GM18511 (cell line): ENCODE results near the gene WEE1.
"Not testable (repeated sequence)": the region's sequence is repeated elsewhere in the genome, so short reads cannot be mapped to it uniquely, and the experiment has no call there.

Experiments used
- ATAC-seq: cut with Tn5 transposase; IDR thresholded peaks from one replicate; pipeline ENCODE4 v1.9.1; 2021; ENCODE audit warnings: mild to moderate bottlenecking, moderate library complexity; ENCODE audit not compliant: unreplicated experiment

Gene WEE1

DNA sequence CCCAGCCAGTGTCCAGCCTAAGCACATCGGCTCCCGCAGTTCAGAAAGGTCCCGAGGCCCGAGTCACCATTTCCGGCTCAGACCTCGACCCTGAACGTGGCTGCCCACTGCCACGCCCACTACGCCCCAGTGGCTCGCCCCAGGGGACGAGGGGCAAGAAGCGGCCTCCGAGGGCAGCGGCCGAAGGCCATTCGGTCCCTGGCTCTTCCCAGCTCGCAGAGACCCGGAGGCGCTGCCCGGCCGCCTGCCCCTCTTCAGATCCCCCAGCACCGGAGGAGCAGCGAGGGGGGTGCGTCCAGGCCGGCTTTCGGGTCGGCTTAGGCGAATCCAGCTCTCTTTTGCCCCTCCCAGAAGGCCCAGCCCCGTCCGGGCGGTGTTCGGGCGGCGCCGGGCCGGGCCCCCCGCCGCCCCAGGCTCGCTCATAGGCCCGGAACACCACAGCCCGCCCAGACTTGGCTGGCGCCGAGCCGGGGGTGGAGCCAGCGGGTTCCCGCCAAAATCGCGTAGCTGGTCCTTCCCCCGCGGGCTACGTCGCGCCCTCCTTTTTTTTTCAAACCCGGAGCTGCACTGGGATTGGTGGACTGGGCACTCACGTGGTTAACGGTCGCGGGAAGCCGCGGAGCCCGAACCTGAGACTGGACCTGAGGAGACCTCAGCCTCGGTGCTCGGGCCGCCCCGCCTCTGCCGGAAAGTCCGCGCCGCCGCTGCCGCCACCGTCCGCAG, at the start of gene WEE1:
WEE1 (plus strand) TSS at position 619 of the 723 bp plus-strand sequence. CDS start 264 bp downstream, outside the sequence.
- peak; percentile 90 for ATAC-seq

DNA sequence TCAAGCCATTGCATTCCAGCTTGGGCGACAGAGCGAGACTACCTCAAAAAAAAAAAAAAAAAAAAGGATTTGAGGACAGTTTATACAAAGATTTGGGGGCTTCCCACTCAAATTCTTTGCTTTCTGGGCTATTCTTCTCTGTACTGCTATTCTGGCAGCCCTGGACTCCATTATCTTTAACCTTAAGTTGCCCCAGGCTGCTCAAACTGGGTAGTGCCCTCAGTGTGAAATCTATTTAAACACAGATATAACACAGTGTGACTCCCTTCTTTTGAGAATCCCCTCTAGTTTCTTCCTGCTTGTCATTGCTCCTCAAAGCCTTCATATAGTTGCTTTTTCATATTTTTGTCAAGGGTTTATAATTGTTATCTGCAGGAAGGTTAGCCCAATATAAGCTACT, 49.5 kb upstream of the WEE1 start:
- ATAC-seq = no peak

DNA sequence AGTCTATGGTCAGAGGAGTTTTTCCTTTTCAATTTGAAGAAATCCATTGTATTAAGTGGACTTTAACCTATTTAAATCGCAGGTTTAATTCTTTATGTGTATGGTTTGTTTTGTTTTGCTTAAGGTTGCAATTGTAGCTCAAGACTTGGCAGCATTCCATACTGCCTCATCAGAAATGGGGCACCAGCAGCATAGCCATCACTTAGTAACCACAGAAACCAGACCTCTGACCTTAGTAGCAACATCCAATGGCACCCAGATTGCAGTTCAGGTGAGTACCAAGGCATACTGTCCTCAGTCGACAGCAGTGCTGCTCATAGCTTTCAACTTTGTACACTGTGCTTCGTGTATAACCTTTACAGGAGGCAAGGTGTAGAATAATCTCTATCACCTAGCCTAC, 48.4 kb upstream of the WEE1 start:
- ATAC-seq = no peak

GRCh38 chr11:9527481-9528135, 45.9 kb upstream of the WEE1 start:
- no peak for ATAC-seq

DNA sequence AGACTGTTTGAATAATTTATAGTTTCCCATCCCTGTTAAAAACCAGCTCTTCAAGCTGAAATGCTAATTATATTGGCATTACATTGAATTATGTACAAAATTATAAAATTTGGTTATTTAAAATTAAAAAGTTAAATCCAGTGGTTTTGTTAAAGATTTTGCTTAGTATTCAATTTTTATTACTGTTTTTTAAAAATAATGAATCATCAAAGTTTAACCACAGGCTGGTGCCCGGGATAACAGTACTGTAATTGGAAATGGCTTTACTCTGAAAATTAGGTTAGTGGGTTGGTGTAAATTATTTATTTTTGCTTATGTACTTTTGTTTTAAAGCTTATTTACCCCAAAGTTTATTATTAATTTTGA, 45.4 kb upstream of the WEE1 start:
- ATAC-seq = no peak

- ATAC-seq = no peak
Observed at GRCh38 chr11:9528573-9529333, 44.7 kb upstream of the WEE1 start.

DNA sequence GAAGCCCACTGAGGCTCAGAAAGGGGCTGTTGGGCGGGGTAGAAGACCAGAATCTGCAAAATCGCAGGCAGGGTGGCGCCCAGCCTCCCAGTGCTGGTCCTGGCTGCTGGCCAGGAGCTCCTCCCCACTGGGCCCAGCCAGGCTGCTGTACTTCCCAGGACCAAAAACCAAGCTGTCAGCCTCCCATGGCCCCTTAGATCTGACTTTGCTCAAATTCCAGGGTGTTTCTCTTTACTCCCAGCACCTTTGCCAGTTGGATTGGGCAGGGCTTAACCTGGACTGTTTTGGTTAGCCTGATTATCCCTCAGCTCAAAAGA, 44.2 kb upstream of the WEE1 start:
- no peak for ATAC-seq

DNA sequence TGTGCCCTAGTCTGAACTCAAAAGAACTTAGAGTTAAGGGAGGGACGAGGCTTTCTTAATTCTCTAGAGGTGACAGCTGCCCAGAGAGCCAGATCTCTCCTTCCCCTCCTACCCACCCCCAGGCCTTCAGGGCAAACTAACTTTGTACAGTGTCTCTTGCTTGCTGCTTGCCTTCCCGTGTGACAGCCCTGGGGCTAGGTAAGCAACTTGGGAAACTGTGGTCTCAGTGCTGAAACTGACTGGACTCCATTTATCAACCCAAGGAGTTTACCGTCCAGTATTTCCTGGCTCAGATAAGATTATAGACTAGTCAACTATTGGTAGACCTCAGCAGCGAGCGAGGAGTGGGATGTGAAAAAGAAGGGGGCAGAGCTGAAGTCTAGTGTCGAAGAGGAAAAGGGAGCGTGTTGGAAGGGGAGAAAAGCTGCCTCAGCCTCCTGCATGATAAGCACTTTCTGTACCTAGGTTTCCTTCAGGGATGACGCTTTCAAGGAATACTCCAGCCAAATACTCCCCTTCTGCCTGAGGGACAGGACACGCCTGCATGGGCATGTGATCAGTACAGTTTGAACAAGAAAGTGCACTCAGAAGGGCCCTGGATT, 43.3 kb upstream of the WEE1 start:
- ATAC-seq = no peak

GRCh38 chr11:9530901-9531625, 42.4 kb upstream of the WEE1 start:
- ATAC-seq = no peak

GRCh38 chr11:9533058-9533457, 40.4 kb upstream of the WEE1 start:
- no peak for ATAC-seq

- no peak for ATAC-seq
Observed at GRCh38 chr11:9533736-9534473, 39.6 kb upstream of the WEE1 start.

- ATAC-seq = no peak
Observed at GRCh38 chr11:9535189-9535781, 38.2 kb upstream of the WEE1 start.

DNA sequence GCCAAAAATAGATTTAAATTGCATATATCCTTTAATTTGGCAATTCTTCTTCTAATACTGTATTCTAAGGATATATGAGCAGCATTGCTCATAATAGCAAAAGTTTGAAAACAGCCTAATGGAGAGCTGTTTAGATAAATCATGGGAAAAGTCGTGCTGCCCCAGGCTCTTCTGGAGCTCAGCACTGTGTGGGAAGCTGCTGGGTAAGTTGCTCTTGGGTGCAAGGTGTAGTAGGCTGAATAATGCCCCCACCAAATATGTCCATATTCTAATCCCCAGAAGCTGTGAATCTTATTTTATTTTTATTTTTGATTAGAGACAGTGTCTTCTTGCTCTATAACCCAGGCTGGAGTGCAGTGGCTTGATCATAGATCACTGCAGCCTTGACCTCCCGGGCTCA, 34.9 kb upstream of the WEE1 start:
- ATAC-seq = no peak

DNA sequence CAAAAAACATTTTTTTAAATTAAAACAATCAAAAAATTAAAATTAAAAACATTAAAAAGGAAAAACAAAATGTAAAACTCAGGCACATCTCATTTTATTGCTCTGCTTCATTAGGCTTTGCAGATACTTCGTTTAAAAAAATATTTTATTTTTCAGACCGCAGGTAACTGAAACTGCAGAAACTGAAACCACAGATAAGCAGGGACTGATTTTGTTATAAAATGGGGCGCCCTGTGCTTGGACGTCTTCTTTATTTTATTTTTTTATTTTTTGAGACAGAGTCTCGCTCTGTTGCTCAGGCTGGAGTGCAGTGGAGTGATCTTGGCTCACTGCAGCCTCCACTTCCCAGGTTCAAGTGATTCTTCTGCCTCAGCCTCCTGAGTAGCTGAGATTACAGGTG, 24.3 kb upstream of the WEE1 start:
- not testable (repeated sequence) for ATAC-seq

- ATAC-seq = no peak
Observed at GRCh38 chr11:9550191-9550628, 23.3 kb upstream of the WEE1 start.

- no peak for ATAC-seq
Observed at GRCh38 chr11:9561279-9561982, 12.0 kb upstream of the WEE1 start.

- ATAC-seq = no peak
Observed at GRCh38 chr11:9562716-9563115, 10.8 kb upstream of the WEE1 start.

GRCh38 chr11:9563196-9563730, 10.2 kb upstream of the WEE1 start:
- ATAC-seq = no peak
